GM12878 (cell line): Measurements from ENCODE around the gene TMEM223. TPM values are rescaled to one million over a fixed set of nuclear protein-coding genes. Genes with fewer than 3 reads are reported as not detected.
A peak's percentile ranks its signal among the peaks of the same experiment; 100 is the strongest.

ENCODE experiments used
- ATF2 ChIP-seq: IDR thresholded peaks from 2 replicates; pipeline ENCODE4 v1.6.1; 2012; ENCODE audit warnings: low read length, inconsistent platforms
- BCLAF1 ChIP-seq: fragments of 450-650 bp; IDR thresholded peaks from 2 replicates; pipeline ENCODE4 v1.6.1; 2017; ENCODE audit warnings: antibody characterized with exemption, mild to moderate bottlenecking, moderate library complexity
- CBFB ChIP-seq: IDR thresholded peaks from 2 replicates; pipeline ENCODE4 v1.6.1; 2016; ENCODE audit warnings: antibody characterized with exemption, low read depth
- CREB1 ChIP-seq: IDR thresholded peaks from 2 replicates; pipeline ENCODE4 v1.6.1; 2012; ENCODE audit warnings: low read depth, mild to moderate bottlenecking, inconsistent platforms
- CTCF ChIP-seq, 3 experiments: IDR thresholded peaks in 2 of 3; conservative IDR thresholded peaks in 1 of 3; 2 replicates each; pipeline ENCODE4 v1.5.1; 2011; ENCODE audit warnings: low read depth in 3 of 3, low read length in 3 of 3, mild to moderate bottlenecking in 3 of 3, control low read depth in 2 of 3, moderate library complexity in 2 of 3, inconsistent platforms in 1 of 3, mixed read lengths in 1 of 3; ENCODE audit not compliant: control insufficient read depth in 2 of 3, insufficient read depth in 1 of 3; ENCODE audit errors: extremely low read depth in 1 of 3
- CUX1 ChIP-seq: IDR thresholded peaks from 2 replicates; pipeline ENCODE4 v1.6.1; 2012; ENCODE audit warnings: improper control_type of control experiment, low read depth, low read length; ENCODE audit not compliant: insufficient replicate concordance
- E2F4 ChIP-seq: IDR thresholded peaks from 2 replicates; pipeline ENCODE4 v1.6.1; 2012; ENCODE audit warnings: low read depth, low read length, improper control_type of control experiment
- EP300 ChIP-seq, 2 experiments: fragments of 150-350 bp in 1 of 2; IDR thresholded peaks; 2 replicates each; pipeline ENCODE4 v1.6.1; 2011 to 2012; ENCODE audit warnings: low read depth in 2 of 2, low read length in 2 of 2, borderline replicate concordance in 1 of 2, improper control_type of control experiment in 1 of 2, inconsistent platforms in 1 of 2; ENCODE audit not compliant: control insufficient read depth in 1 of 2
- FOXK2 ChIP-seq: fragments of 450-650 bp; IDR thresholded peaks from 2 replicates; pipeline ENCODE4 v1.6.1; 2017; ENCODE audit warnings: mild to moderate bottlenecking, moderate library complexity
- HCFC1 ChIP-seq: fragments of 150-350 bp; IDR thresholded peaks from 2 replicates; pipeline ENCODE4 v1.6.1; 2014; ENCODE audit warnings: low read length
- POLR2A ChIP-seq: IDR thresholded peaks from 2 replicates; pipeline ENCODE4 v1.6.1; 2011; ENCODE audit warnings: low read depth, mild to moderate bottlenecking, low read length
- SUZ12 ChIP-seq: fragments of 200-600 bp; sonication (generic); IDR thresholded peaks from one replicate; pipeline ENCODE4 v1.6.1; 2018; ENCODE audit warnings: antibody characterized with exemption, mild to moderate bottlenecking; ENCODE audit not compliant: unreplicated experiment
- ZNF207 ChIP-seq: fragments of 450-650 bp; IDR thresholded peaks from 2 replicates; pipeline ENCODE4 v1.6.1; 2014; ENCODE audit warnings: antibody characterized with exemption, mild to moderate bottlenecking, borderline replicate concordance
- ZNF274 ChIP-seq: IDR thresholded peaks from one replicate; pipeline ENCODE4 v1.8.0; 2011; ENCODE audit not compliant: insufficient read length, insufficient read depth
- ZZZ3 ChIP-seq: IDR thresholded peaks from 2 replicates; pipeline ENCODE4 v1.6.1; 2011; ENCODE audit warnings: low read depth; ENCODE audit not compliant: control insufficient read depth, insufficient read length
- polyA plus RNA-seq, 11 experiments: library from polyadenylated mRNA; depleted of rRNA in 4 of 11; unstranded in 6 of 11; stranded (reverse) in 5 of 11; fragments of >200 nt; fragmentation: Nextera tagmentation in 4 of 11; fragmentation: Illumina TruSeq in 1 of 11; extraction: Ambion mirVana in 4 of 11; extraction: Trizol in 1 of 11; gene quantifications; 1 replicate in 1 of 11; 2 replicates in 10 of 11; pipeline versions ENCODE4 v1.2.1 to v1.2.3, GENCODE V29; 2011 to 2016; ENCODE audit warnings: inconsistent platforms in 2 of 11, missing spikeins in 2 of 11, low read depth in 1 of 11
- total RNA-seq, 4 experiments: library from RNA; depleted of rRNA in 3 of 4; stranded (reverse); fragments of >200 nt in 3 of 4; fragmentation: Illumina TruSeq in 1 of 4; extraction: Trizol in 1 of 4; gene quantifications; 2 replicates each; pipeline versions ENCODE4 v1.2.1 to v1.2.3, GENCODE V29; 2013 to 2021

Gene TMEM223
- total and polyA plus RNA-seq, 10 of the 15 experiments (the other 5 are each of a cell fraction or from before 2014, with no cell fraction given): 5.3 to 33.2 (median 14.0) TPM

GRCh38 chr11:62805076-62805892, 13.5 kb upstream of the TMEM223 start, which contains the start of gene NXF1 (continued):
- TF ChIP-seq CUX1 (no peak), FOXK2 (0 out of 2 replicates have a peak, but pooled peaks have one; percentile 10), CREB1 (peak; percentile 98), SUZ12 (no peak), POLR2A (peak; percentile 100), ZNF207 (peak; percentile 87), EP300 (IDR thresholded peaks at IDR 0.05; ENCODE audit: borderline replicate concordance in 1 of 2, control insufficient read depth in 1 of 2, low read depth in 2 of 2, low read length in 2 of 2) (0 out of 4 replicates have a peak, but pooled peaks of 1 of the 2 experiments have one; percentile 22), ZZZ3 (no peak), ATF2 (no peak), ZNF274 (no peak), BCLAF1 (peak; percentile 66; the same call in 1 of the 2 replicates), CBFB (peak; percentile 93), E2F4 (peak; percentile 50; the same call in 1 of the 2 replicates), HCFC1 (peak; percentile 69), CTCF (IDR thresholded peaks at IDR 0.05 in 2 of 3, conservative IDR thresholded peaks at IDR 0.05 in 1 of 3; ENCODE audit: control insufficient read depth in 2 of 3, extremely low read depth in 1 of 3, insufficient read depth in 1 of 3, low read depth in 3 of 3, low read length in 3 of 3) (peak in 1 of 3 experiments; percentile 26; a peak in 1 of 6 replicates)
